ENCODE measurements around the gene HIBADH. TPM values are rescaled to one million over a fixed set of nuclear protein-coding genes. Genes with fewer than 3 reads are reported as not detected.

The HIBADH gene
- total RNA-seq, 1 experiment from 2014 or later, result 31.2 TPM

DNA sequence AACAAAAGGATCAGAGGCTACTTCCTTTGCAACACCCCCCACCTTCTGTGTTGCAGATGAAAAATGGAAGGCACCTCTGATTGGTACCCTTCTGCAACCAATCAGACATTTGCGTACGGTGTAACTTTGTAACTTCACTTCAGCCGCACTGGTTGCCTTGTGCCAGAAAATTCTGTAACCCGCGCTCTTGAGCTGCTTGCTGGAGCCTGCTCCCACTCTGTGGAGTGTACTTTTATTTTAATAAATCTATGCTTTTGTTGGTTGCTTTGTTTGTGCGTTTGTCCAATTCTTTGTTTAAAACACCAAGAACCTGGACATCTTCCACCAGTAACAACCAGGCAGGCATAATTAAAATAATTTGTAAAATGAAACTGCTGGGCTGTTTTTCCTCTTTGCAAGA is 45.8 kb upstream of the HIBADH start:
- ChIA-PET POLR2A (no interaction called here), CTCF (no interaction called here)
- TF ChIP-seq, protein P1, sequence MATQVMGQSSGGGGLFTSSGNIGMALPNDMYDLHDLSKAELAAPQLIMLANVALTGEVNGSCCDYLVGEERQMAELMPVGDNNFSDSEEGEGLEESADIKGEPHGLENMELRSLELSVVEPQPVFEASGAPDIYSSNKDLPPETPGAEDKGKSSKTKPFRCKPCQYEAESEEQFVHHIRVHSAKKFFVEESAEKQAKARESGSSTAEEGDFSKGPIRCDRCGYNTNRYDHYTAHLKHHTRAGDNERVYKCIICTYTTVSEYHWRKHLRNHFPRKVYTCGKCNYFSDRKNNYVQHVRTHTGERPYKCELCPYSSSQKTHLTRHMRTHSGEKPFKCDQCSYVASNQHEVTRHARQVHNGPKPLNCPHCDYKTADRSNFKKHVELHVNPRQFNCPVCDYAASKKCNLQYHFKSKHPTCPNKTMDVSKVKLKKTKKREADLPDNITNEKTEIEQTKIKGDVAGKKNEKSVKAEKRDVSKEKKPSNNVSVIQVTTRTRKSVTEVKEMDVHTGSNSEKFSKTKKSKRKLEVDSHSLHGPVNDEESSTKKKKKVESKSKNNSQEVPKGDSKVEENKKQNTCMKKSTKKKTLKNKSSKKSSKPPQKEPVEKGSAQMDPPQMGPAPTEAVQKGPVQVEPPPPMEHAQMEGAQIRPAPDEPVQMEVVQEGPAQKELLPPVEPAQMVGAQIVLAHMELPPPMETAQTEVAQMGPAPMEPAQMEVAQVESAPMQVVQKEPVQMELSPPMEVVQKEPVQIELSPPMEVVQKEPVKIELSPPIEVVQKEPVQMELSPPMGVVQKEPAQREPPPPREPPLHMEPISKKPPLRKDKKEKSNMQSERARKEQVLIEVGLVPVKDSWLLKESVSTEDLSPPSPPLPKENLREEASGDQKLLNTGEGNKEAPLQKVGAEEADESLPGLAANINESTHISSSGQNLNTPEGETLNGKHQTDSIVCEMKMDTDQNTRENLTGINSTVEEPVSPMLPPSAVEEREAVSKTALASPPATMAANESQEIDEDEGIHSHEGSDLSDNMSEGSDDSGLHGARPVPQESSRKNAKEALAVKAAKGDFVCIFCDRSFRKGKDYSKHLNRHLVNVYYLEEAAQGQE (IDR thresholded peaks at IDR 0.05; ENCODE audit: insufficient read depth in 1 of 2, low read depth in 2 of 2, low read length in 1 of 2), result no peak
- TF ChIP-seq, protein P2, sequence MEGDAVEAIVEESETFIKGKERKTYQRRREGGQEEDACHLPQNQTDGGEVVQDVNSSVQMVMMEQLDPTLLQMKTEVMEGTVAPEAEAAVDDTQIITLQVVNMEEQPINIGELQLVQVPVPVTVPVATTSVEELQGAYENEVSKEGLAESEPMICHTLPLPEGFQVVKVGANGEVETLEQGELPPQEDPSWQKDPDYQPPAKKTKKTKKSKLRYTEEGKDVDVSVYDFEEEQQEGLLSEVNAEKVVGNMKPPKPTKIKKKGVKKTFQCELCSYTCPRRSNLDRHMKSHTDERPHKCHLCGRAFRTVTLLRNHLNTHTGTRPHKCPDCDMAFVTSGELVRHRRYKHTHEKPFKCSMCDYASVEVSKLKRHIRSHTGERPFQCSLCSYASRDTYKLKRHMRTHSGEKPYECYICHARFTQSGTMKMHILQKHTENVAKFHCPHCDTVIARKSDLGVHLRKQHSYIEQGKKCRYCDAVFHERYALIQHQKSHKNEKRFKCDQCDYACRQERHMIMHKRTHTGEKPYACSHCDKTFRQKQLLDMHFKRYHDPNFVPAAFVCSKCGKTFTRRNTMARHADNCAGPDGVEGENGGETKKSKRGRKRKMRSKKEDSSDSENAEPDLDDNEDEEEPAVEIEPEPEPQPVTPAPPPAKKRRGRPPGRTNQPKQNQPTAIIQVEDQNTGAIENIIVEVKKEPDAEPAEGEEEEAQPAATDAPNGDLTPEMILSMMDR (IDR thresholded peaks at IDR 0.05), result no peak
- TF ChIP-seq TCF7L2 (IDR thresholded peaks at IDR 0.05; ENCODE audit: low read depth, low read length) (no peak), POLR2AphosphoS5 (IDR thresholded peaks at IDR 0.05; ENCODE audit: low read depth, low read length) (no peak), SIN3A (IDR thresholded peaks at IDR 0.05; ENCODE audit: borderline replicate concordance, insufficient read depth, low read depth, low read length) (no peak)
- Histone ChIP-seq H3K27ac (ENCODE audit: low read length) (no peak overlapping the region), H3K27me3 (ENCODE audit: control insufficient read depth, insufficient read depth, low read length) (no peaks in the 10 kb centered on the region), H3K9me3 (ENCODE audit: control insufficient read depth, insufficient read depth, low read depth, low read length) (0 out of 2 replicates have a peak, but pooled peaks cover 3% of the 10 kb centered on the region), H3K4me1 (ENCODE audit: control insufficient read depth, insufficient read depth, low read length) (0 out of 2 replicates have a peak, but pooled peaks cover 3% of the 10 kb centered on the region), H3K4me3 (ENCODE audit: low read depth in 2 of 2, low read length in 2 of 2) (no peak overlapping the region), H3K36me3 (ENCODE audit: control insufficient read depth, insufficient read depth, low read length) (no peaks in the 10 kb centered on the region)
- intact Hi-C loops (cut with micrococcal nuclease; ENCODE audit: unreplicated experiment) (no loop called here), in situ Hi-C loops (cut with HindIII; ENCODE audit: low pct_unique_long_range_greater_than_20kb, low sequenced_read_pairs) (no loop called here)
- ATAC-seq (no peak), DNase-seq (ENCODE audit: low read depth, low spot score) (no peak)
- BruUV-seq (replicated peaks), result no TSS peak

DNA sequence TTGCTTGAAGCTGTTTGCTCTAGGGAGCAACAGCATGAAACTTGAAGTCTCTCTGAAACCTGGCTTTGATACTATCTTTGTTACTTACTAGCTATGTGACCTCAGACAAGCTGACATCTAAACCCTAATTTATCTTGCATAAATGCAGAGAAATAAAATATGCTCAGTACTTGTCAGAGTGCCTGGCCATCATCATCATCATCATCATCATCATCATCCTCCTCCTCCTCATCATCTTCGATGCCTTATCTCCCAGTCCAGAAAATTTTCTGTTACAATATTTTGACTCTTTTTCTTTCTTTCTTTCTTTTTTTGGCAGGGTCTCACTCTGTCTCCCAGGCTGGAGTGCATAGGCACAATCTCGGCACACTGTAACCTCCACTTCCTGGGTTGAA is 42.5 kb upstream of the HIBADH start:
- Histone ChIP-seq H3K9me3 (ENCODE audit: control insufficient read depth, insufficient read depth, low read depth, low read length) (0 out of 2 replicates have a peak, but pooled peaks cover 3% of the 10 kb centered on the region), H3K27me3 (ENCODE audit: control insufficient read depth, insufficient read depth, low read length) (no peaks in the 10 kb centered on the region), H3K27ac (ENCODE audit: low read length) (no peak overlapping the region), H3K36me3 (ENCODE audit: control insufficient read depth, insufficient read depth, low read length) (no peaks in the 10 kb centered on the region), H3K4me3 (ENCODE audit: low read depth in 2 of 2, low read length in 2 of 2) (no peak overlapping the region), H3K4me1 (ENCODE audit: control insufficient read depth, insufficient read depth, low read length) (0 out of 2 replicates have a peak, but pooled peaks cover 3% of the 10 kb centered on the region)
- in situ Hi-C loops (cut with HindIII; ENCODE audit: low pct_unique_long_range_greater_than_20kb, low sequenced_read_pairs) (no loop called here), intact Hi-C loops (cut with micrococcal nuclease; ENCODE audit: unreplicated experiment) (no loop called here)
- BruUV-seq (replicated peaks), result no TSS peak
- ChIA-PET POLR2A (no interaction called here), CTCF (no interaction called here)
- TF ChIP-seq, protein P1 (IDR thresholded peaks at IDR 0.05; ENCODE audit: insufficient read depth in 1 of 2, low read depth in 2 of 2, low read length in 1 of 2), result no peak
- TF ChIP-seq, protein P2 (IDR thresholded peaks at IDR 0.05), result no peak
- TF ChIP-seq POLR2AphosphoS5 (IDR thresholded peaks at IDR 0.05; ENCODE audit: low read depth, low read length) (no peak), SIN3A (IDR thresholded peaks at IDR 0.05; ENCODE audit: borderline replicate concordance, insufficient read depth, low read depth, low read length) (no peak), TCF7L2 (IDR thresholded peaks at IDR 0.05; ENCODE audit: low read depth, low read length) (no peak)
- ATAC-seq, result no peak
- no peak for DNase-seq (ENCODE audit: low read depth, low spot score)

Data from Panc1 (cell line).